ENCODE measurements around the gene SLX1B. TPM values are rescaled to one million over a fixed set of nuclear protein-coding genes. Genes with fewer than 3 reads are reported as not detected.
"Not testable (repeated sequence)": the region's sequence is repeated elsewhere in the genome, so short reads cannot be mapped to it uniquely, and the experiment has no call there.

The SLX1B gene
- total RNA-seq = 10 to 100 TPM; 13.0 to 18.0 TPM
- long read RNA-seq, transcript SLX1B-201 (6 exons, 1,165 nt) = major isoform, 12 of 13 reads
- long read RNA-seq, partial matches to known transcripts = 0 of 13 reads
- long read RNA-seq, other reads (novel, unspliced or antisense) = 1 of 13 reads

- DNase-seq; intact Hi-C loops (cut with DNase I): not testable (repeated sequence)
- peak; percentile 95 to 97 for ATAC-seq
These were observed at the start of gene SLX1B, which contains the start of gene BOLA2 for GRCh38 chr16:29454269-29454668. Gene SLX1B (plus strand): TSS chr16:29454533. Gene BOLA2 (minus strand): TSS chr16:29454351. CDS start chr16:29454253, 98 bp downstream.

GRCh38 chr16:29405249-29405648 lies 49.1 kb upstream of the SLX1B start:
- intact Hi-C loops (cut with DNase I); ATAC-seq; DNase-seq: not testable (repeated sequence)

DNA sequence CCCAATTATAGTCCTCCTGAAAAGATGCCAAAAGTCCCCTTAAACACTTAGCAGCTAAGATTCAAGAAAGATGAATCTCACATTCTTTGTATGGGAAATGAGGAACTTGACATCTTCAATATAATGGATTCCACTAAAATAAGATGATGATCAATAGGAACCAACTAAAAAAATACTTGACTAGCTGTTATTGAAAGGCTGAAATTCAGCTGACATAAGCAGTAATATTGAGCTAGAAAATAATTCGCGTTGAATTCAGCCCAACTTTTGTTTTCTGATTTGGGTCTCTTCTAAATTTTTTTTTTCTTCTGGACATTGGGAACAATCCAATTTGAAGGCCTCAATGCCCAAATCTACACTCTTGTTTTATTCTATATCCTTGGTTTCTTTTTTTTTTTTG lies 30.7 kb upstream of the SLX1B start:
- intact Hi-C loops (cut with DNase I); ATAC-seq; DNase-seq: not testable (repeated sequence)

DNA sequence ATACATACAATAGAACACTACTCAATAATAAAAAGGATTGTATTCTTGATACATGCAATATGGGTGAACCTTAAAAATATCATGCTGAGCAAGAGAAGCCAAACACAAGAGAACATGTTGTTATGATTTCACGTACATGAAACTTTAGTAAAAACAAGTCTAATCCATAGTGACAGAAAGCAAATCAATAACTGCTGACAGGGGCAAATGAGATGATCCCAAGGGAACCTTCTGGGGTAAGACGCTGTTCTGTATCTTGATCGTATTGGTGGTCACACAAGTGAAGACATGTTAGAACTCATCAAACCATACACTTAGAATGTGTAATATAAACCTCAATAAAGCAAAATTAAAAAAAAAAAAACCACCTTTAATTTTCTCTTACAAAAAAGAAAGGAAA lies 28.9 kb upstream of the SLX1B start:
- ATAC-seq; intact Hi-C loops (cut with DNase I); DNase-seq: not testable (repeated sequence)

GRCh38 chr16:29453754-29454153 lies 579 bp upstream of the SLX1B start:
- ATAC-seq = peak; percentile 7 to 25
- DNase-seq; intact Hi-C loops (cut with DNase I): not testable (repeated sequence)

DNA sequence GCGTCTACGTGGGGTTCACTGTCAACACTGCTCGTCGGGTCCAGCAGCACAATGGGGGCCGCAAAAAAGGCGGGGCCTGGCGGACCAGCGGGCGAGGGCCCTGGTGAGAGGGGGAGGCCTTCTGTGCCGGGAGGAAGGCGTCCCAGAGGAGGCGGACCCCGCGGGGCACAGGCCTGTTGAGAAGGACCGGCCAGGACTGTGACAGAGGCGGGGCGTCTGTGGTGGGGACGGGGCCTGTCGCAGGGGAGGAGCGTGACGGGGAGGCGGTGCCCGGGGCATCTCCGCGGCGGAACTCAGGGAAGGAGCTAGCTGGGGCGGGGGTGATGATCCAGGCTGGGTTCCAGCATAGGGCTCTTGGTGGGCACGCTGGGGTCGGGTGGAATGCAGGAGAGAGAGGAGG lies 495 bp downstream of the SLX1B start:
- peak; percentile 80 to 87 for ATAC-seq
- DNase-seq; intact Hi-C loops (cut with DNase I): not testable (repeated sequence)

DNA sequence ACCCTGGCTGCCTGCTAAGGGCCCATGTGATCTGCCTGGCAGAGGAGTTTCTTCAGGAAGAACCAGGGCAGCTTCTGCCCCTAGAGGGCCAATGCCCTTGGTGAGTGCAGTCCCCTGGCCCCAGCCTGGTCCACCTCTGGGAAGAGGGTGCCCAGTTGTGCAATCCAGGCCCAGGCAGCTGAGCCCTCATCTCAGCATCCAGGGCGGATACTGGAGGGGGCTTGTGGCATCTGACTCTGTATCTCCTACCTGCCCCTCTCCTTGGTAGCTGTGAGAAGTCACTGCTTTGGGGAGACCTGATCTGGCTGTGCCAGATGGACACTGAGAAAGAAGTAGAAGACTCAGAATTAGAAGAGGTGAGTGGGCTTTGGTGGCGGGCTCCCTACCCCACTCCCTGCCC lies 3.3 kb downstream of the SLX1B start:
- ATAC-seq; intact Hi-C loops (cut with DNase I); DNase-seq: not testable (repeated sequence)

DNA sequence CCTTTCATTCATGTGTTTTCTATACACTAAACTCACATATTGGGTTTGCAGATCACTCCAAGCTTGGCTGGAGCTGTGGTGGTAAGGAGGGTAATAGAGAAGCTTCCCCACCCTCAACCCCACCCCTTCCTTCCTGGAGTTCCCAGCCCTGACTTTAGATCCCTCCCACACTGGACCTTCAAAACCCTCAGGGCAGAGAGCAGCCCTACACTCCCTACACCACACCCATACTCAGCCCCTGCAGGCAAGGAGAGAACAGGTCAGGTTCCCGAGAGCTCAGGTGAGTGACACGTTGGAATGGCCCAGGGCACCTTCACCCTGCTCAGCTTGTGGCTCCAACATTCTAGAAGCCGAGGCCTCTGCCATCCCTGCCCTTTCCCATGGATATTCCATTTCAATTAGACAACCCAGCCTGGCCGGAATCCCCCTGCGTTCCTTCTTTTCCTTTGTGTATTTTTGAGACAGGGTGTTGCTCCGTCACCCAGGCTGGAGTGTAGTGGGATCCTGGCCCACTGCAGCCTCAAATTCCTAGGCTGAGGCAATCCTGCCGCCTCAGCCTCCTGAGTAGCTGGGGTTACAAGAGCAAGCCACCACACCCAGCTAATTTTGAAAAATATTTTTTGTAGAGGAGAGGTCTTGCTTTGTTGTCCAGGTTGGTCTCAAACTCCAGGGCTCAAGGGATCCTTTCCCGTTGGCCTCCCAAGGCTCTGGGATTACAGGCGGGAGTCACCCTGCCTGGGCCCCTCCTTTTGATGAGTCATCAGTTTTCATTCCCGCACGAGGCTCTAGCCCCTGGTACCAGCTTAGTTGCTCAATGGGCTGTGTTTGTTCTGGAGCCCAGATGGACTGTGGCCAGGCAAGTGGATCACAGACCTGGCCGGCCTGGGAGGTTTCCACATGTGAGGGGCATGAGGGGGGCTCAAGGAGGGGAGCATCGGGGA lies 5.6 kb downstream of the SLX1B start, which contains the start of gene SULT1A4:
SULT1A4 (plus strand) TSS at position 208 of the 941 bp plus-strand sequence. CDS start 1,473 bp downstream, outside the sequence.
- ATAC-seq = peak; percentile 66 to 77
- intact Hi-C loops (cut with DNase I); DNase-seq: not testable (repeated sequence)

DNA sequence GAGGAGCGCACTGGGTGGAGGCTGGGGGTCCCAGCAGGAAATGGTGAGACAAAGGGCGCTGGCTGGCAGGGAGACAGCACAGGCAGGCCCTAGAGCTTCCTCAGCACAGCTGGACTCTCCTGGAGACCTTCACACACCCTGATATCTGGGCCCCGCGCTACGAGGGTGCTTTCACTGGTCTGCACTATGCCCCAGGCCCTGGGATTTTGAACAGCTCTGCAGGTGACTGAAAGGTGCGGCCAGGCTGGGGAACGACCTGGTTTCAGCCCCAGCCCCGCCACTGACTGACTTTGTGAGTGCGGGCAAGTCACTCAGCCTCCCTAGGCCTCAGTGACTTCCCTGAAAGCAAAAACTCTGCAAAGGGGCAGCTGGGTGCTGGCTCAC lies 6.3 kb downstream of the SLX1B start:
- intact Hi-C loops (cut with DNase I); DNase-seq: not testable (repeated sequence)
- ATAC-seq = peak in 1 of 2 donors; percentile 6

GRCh38 chr16:29465985-29466824 lies 11.9 kb downstream of the SLX1B start:
- intact Hi-C loops (cut with DNase I); DNase-seq: not testable (repeated sequence)
- ATAC-seq = peak; percentile 59 to 74

- DNase-seq; intact Hi-C loops (cut with DNase I): not testable (repeated sequence)
- peak; percentile 20 to 22 for ATAC-seq
These were observed 12.6 kb downstream of the SLX1B start for GRCh38 chr16:29466904-29467303.

- intact Hi-C loops (cut with DNase I); DNase-seq: not testable (repeated sequence)
- ATAC-seq = peak in 1 of 2 donors; percentile 44
These were observed 13.5 kb downstream of the SLX1B start for GRCh38 chr16:29467654-29468366.

- ATAC-seq = peak; percentile 80 to 92
- DNase-seq = peak; percentile 78
- intact Hi-C loops (cut with DNase I) = not testable (repeated sequence)
These were observed 15.3 kb downstream of the SLX1B start for GRCh38 chr16:29469660-29470059.

DNA sequence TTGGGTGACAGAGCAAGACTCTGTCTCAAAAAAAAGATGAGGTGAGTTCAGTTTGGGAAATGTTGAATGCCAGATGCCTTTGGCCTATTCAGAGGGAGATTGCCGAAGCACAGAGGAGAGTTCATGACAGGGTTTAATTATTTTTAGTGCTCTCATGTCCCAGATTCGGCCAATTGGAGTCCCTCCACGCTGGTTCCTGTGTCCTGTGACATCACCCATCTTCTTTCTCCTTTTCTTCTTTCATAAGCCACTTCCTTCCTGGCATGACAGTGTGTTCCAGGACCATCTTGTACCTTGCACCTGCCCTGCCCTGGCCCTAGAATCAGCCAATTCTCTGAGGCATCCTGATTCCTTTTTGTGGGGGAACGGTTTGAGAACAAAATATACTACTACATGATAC lies 17.7 kb downstream of the SLX1B start:
- ATAC-seq; intact Hi-C loops (cut with DNase I); DNase-seq: not testable (repeated sequence)

DNA sequence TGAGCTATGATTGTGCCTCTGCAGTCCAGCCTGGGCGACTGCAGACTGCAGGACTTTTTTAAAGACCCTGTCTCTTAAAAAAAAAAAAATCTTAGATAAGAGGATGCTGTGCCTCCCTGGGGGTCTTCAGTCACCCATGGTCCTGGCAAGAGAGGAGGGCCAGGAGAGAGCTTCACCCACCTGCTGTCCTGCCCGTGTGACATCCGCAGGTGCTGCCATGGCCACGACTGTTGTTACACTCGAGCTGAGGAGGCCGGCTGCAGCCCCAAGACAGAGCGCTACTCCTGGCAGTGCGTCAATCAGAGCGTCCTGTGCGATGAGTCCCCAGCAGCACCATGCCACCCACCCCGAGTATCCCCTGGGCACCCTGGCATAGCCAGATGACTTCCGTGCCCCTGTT lies 27.9 kb downstream of the SLX1B start:
- intact Hi-C loops (cut with DNase I); ATAC-seq: not testable (repeated sequence)
- peak; percentile 10 for DNase-seq

GRCh38 chr16:29506308-29506707 lies 52.0 kb downstream of the SLX1B start, which contains the start of gene NPIPB12:
Gene NPIPB12 (minus strand): TSS chr16:29506408.
- DNase-seq; intact Hi-C loops (cut with DNase I); ATAC-seq: not testable (repeated sequence)

All from left cardiac atrium (tissue), 4 donors.